Skin epidermis (tissue), 12 donors: ENCODE results near the gene XYLT1.

Source experiments
- H3K27ac ChIP-seq, 21 experiments: fragments of 200-600 bp; sonication (generic) in 11 of 21; one replicate each; pipeline ENCODE4 v1.5.0; 2020; ENCODE audit warnings: mild to moderate bottlenecking in 3 of 21, inconsistent platforms in 2 of 21, moderate library complexity in 2 of 21
- H3K4me3 ChIP-seq, 7 experiments: fragments of 200-600 bp; sonication (generic) in 2 of 7; one replicate each; pipeline ENCODE4 v1.5.0; 2020; ENCODE audit warnings: inconsistent platforms in 2 of 7, mild to moderate bottlenecking in 2 of 7, moderate library complexity in 1 of 7

Gene XYLT1

DNA sequence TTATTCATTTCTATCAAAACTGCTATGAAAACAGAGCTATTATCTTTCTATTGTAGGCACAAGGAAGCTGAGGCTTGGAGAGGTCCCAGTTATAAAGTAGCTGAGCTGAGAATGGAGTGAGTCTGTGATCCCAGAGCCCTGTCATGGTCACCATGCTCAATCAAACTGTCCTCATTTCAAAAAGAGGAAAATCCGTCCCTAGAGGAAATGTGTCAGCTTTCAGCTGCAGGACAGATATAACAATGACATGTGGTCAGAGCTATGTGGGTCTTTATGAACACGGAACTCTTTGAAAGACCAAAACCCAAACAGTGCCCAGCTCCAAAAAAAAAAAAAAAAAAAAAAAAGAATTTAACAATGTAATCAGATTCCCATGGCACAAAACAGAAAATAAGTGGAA is 266.1 kb downstream of the XYLT1 start:
- H3K27ac ChIP-seq = no peak overlapping the region
- H3K4me3 ChIP-seq = no peak overlapping the region

DNA sequence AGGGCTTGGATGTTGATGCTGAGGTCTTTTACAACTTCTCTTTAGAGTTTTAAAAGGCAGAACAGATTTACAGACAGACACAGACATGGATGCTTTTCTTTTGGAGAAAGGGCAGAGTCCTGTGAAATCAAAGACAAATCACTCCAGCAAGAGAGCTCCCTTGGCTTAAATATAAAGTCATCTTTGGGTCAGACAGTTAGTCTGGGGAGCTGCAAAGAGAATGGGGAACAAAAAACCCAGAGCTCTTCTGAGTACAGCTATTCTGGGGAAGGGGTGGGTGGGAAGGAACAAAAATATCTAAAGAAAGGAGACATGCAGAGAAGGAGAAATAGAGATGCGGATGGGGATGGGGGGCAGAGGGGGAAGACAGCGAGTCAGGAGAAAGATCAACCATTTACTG is 266.6 kb downstream of the XYLT1 start:
- Histone ChIP-seq H3K4me3 (no peak overlapping the region), H3K27ac (no peak overlapping the region)

DNA sequence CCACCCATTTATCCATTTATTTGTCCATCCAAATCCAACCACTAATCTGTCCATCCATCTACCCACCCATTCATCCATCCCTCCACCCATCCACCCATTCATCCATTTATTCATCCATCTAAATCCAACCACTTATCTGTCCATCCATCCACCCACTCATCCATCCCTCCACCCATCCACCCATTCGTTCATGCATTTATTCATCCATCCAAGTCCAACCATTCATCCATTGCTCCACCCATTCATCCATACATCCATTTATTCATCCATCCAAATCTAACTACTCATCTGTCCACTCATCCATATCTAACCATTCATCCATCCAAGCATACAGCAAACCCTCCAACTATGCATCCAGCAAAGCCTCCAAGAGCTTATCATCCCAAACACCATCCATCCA is 267.3 kb downstream of the XYLT1 start:
- no peak overlapping the region for H3K27ac ChIP-seq
- H3K4me3 ChIP-seq = no peak overlapping the region

DNA sequence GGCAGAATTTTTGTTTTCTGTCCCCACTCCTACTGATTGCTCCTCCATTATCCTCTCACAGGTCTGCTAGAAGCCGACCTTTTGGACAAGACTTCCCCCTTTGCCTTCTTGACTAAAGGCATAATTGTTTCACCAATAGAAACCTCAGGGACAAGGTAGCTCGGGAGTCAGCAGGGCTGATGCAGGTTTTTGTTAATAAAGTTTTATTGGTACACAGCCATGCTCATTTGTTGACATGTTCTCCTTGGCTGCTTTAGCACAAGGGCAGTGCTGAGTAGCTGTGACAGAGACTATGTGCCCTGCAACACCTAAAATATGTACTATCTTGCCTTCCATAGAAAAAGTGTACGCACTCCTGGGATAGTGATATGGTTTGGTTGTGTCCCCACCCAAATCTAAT is 271.6 kb downstream of the XYLT1 start:
- Histone ChIP-seq H3K27ac (no peak overlapping the region), H3K4me3 (no peak overlapping the region)

DNA sequence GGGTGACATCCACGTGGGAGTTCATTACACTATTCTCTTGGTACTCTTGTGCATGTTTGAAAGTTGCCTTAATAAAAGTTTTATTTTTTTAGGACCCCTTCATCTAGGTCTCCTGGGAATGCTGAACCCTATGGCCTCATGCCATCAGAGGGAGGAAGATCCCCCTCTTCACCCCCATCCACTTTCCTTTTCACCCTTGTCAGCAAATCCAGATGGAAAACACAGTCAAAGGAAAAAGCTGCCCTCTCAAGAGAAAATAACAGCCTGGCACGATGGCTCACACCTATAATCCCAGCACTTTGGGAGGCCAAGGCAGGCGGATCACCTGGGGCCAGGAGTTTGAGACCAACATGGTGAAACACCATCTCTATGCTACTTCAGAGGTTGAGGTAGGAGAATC is 274.2 kb downstream of the XYLT1 start:
- Histone ChIP-seq H3K27ac (no peak overlapping the region), H3K4me3 (no peak overlapping the region)

DNA sequence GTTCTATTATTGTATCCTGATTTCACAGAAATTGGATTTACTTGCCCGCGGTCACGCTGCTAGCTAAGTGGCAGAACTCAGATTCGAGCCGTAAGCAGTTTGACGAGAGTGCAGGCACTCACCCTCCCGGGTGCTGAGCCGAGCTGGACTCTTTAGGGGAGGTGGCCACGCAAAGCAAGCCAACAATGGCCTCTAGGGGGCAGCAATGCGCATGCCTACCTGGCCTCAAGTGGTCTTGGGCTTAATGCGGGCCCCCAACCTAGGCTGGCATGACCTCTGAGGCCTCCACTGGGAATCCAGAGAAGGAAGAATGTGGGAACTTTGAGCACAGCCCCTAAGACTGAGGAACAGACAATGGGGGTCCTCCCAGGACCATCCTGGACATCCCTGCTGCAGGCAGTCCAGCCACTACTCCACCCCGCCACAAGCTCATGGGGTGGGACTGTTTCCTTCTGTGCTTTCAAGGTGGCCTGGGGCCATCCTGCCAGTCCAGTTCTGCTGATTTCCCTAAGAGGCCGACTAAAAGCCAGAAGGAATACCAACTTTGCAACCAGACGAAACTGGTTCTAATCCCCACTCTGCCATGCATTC is 276.5 kb downstream of the XYLT1 start:
- H3K4me3 ChIP-seq = no peak overlapping the region
- H3K27ac ChIP-seq = no peak overlapping the region

DNA sequence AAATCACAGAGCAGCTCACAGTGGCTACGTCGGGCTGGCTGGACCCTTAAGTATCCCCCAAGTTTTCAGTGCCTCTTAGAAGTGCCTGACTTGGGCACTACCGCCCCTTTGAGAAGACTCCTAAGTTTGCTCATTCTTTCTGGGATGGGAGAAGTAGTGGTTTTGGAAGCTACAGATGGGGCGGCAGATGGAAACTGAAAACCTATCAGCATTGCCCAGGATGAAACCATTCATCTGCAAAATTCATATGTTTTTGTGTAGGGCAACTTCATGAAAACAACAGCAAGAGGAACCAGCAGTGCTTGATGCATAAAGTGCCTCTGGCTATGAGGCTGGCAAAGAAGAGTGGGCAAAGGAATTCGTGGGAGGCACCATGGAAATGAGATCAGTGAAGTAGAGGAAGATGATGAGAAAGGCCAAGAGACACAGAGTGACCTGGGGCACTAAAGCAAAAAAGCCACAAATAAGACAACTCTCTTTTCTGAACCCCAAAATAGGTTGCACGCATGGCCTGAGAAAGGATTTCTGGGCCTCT is 277.1 kb downstream of the XYLT1 start:
- Histone ChIP-seq H3K4me3 (no peak overlapping the region), H3K27ac (no peak overlapping the region)

DNA sequence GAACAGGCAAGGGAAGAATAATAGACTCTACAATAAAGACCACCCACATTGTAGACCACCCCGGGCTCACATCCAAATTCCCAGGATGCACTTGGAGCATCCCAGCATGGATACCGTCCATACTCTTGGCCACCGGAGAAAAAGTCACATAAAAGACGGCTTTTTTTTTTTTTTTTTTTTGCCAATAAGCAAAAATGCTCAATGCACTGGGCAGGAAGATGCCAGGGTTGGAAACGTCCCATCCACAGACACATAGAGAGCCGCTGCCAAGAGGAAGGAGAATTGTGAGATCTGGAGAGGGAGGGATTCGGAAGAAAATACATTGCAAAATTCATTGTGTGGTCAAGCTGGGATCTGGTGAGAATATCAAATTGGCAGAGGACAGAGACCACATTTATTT is 286.7 kb downstream of the XYLT1 start:
- H3K27ac ChIP-seq = no peak overlapping the region
- no peak overlapping the region for H3K4me3 ChIP-seq

DNA sequence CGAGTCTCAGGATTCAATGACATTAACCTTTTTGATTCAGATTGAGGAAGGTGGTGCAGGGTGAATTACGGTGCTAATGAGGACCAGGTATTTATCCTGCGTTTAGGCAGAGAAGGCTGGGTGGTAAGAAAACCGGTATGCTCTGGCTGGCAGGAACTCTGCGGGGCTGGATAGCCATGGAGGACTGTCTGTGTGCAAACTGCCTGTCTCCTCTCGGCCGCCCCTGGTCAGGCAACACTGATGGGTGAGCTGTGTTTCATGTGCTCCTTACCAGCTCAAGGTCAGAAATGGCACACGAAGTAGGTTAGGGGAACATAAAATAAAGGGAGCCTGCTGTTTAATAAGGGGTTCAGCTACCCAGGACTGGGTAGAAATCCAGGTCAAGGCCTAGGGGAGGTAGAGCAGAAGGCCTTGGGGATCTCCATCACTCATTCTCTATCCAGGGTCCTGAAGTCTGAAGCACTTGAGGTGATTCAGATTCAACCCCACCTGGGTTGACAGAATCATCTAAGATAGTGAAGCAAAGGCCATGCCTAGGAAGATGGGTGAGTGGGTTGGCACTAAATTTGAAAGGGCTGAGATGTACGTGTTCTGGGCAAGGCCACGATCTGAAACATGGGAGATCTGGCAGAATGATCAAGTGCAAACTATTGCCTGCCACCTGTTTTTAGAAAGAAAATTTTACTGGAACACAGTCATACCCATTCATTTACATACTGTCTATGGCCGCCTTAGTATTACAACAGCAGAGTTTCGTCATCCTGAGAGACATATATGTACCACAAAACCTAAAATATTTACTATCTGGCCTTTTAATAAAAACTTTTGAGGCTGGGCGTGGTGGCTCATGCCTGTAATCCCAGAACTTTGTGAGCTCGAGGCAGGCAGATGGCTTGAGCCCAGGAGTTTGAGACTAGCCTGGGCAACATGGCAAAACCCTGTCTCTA is 292.5 kb downstream of the XYLT1 start:
- Histone ChIP-seq H3K4me3 (no peak overlapping the region), H3K27ac (peak overlapping the region in 2 of 21 experiments; percentile 3 to 15)

DNA sequence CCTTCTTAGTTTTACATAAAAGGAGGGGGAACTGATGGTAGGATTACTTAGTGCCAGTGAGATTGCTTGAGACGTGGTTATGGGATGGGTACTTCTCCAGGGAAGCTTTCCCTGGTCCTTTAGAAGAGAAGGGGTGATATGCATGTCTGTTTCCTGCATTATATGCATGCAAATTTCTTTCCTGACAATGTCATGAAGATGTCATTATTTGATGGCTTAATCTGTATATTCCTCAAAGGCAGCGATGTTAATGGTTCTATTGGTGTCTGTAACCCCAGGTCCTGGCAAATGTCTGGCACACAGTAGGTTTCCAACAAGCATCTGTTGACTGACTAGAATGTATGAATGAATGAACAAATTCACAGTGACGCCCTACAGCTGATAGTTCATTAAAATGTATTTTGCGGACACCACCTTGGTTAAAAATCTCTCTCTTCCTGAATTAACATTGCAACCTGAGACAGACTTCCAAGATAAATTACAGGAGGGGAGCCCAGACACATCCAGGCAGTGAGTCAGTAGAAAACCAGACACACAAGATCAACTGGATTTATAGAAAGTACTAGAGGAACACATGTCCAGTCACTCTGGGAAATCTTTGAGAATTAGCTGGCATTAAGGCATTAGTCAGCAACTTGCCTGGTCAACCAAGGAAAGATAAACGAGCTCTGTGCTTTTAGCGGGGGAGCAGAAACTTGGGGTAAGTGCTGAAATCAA is 293.4 kb downstream of the XYLT1 start:
- Histone ChIP-seq H3K4me3 (no peak overlapping the region), H3K27ac (peak overlapping the region in 2 of 21 experiments; percentile 26 to 37)

DNA sequence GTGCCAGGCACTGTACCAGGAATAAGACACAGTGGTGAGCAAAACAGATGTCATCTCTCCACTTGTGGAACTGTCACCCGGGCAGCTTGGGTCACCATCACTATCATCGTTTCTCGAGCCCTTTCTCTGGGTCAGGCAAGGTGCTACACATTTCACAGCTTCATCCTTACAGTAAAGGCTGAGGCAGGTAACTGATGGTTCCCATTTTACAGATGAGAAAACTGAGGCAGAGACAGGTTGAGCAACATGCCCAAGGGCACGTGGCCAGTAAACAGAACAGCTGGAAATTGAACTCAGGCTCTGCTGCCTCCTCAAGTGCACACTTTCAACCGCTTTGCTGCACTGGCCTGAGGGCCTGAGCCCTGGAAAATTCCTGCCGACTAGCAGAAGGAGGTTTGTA is 294.6 kb downstream of the XYLT1 start:
- Histone ChIP-seq H3K27ac (no peak overlapping the region), H3K4me3 (no peak overlapping the region)

DNA sequence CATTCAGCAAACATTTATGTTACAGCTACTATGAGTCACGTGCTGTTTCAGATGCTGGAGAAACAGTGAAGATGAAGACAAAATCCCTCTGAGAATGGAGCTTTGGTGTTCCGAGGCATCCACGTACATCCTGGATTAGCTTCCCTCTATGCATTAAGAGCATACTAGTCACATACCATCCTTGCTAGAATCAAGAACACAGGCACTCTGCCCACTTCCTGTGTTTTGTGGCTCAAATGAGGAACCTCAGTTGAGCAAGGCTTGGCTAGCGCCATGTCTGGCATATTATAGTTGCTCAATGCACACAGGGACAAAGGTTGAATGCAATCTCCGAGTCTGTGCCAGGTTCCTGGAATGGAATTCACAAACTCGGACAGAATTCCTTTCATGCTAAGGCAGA is 297.5 kb downstream of the XYLT1 start:
- peak overlapping the region in 5 of 21 experiments; percentile 10 to 32 (median 18) for H3K27ac ChIP-seq

DNA sequence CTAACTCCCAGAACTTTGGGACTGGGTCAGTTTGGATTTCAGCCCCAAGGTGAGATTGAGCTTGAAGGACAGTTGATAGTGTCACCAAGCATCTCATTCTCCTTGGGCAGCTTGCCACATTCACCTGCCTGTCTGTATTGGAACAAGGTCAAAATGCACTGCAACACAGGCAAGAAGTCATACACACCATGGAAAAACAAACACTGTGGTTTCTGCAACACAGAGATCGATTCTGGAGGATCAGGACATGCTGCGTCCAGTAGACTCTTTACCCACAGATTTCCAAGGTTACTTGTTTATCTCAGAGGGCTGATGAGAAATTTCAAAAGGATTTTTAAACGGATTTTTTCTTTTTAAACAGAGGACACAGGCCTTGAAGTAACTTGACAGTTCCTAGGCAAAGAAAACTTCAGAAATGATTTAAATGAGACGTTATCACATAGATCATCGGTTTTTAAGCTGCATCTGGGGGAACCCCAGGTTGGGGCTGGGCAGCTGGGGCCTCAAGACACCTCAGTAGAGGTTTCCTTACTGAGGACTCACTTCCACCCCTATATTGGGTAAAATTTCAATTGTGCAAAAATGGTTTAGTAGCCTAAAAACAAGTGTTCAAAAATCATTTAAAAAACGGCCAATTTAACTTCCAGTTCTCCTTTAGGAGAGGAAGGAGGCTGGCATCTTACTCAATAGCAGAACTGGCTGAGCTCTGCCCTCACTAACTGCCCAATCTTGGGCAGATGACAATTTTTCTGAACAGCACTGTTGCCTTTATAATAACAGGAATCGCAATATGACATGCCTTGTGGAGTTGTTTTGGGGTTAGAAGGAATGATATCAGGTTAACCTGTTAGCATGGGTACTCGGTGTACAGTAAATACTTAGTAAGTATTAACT is 299.3 kb downstream of the XYLT1 start:
- H3K27ac ChIP-seq = peak overlapping the region in 8 of 21 experiments; percentile 3 to 61 (median 26)

More for the DNA sequence above, 297.5 kb downstream of the XYLT1 start:
- no peak overlapping the region for H3K4me3 ChIP-seq

DNA sequence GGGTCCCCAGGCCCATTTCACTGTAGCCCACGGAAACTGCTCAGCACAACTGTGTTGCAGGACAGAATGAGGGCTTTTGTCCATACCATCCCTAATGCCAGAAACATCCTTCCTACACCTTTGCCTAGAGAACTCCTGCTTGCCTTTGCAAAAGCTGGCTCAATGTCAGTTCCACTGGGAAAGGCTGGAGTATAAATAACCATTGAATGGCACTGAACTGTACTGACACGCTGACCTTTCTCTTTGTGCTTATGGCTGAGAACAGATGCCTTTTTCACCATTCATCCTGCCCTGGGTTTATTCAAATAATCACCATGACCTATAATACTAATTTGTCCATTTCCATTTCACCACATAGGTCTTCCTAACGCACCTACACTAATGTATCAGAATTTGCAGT is 300.3 kb downstream of the XYLT1 start:
- no peak overlapping the region for H3K4me3 ChIP-seq
- H3K27ac ChIP-seq = no peak overlapping the region

More for the DNA sequence above, 299.3 kb downstream of the XYLT1 start:
- no peak overlapping the region for H3K4me3 ChIP-seq

DNA sequence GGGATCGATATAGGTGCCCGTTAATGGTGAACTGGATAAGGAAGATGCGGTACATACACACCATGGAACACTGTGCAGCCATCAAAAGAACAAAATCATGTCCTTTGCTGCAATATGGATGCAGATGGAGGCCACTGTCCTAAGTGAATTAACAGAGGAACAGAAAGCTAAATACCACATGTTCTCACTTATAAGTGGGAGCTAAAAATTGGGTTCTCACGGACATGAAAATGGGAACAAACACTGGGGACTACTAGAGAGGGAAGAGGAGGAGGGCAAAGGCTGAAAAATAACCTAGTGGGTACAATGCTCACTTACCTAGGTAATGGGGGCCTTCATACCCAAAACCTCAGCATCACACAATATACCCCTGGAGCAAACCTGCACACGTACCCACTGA is 302.6 kb downstream of the XYLT1 start:
- no peak overlapping the region for H3K27ac ChIP-seq
- no peak overlapping the region for H3K4me3 ChIP-seq

DNA sequence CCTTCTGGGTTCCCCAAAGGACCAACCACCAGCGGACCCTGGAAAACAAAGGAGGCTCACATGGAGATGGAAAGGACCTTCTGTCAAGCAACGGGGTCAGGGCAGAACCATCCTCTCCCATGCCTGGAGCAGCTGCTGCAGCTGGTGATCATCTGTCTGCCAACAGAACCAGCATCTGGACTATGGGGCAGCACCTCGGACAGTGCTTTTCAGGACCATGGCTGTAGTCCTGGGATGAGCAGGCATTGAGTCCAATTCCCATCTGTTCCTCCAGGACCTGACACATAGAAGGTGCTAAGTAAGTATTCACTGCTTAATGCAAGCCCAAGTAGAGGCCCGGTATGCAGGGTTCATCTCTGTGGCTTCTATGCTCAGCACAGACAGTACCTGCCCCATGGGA is 304.7 kb downstream of the XYLT1 start:
- no peak overlapping the region for H3K4me3 ChIP-seq
- no peak overlapping the region for H3K27ac ChIP-seq

DNA sequence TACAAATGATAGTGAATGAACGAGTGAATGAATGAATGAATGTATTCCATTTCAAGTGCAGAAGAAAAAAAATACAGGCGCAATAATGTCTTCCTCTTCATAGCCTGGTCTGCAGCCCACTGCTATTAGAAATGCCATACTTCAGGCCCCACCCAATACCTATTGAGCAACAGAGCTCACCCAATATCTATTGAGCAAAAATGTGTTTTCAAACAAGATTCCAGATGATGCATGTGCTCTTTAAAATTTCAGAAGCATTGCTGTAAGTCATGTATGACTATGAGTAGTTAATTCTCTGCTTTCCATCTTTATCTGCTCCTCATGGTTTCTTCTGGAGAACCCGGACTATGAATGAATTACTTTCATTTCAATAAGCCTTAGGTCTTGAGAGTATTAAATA is 308.2 kb downstream of the XYLT1 start:
- Histone ChIP-seq H3K4me3 (no peak overlapping the region), H3K27ac (no peak overlapping the region)

DNA sequence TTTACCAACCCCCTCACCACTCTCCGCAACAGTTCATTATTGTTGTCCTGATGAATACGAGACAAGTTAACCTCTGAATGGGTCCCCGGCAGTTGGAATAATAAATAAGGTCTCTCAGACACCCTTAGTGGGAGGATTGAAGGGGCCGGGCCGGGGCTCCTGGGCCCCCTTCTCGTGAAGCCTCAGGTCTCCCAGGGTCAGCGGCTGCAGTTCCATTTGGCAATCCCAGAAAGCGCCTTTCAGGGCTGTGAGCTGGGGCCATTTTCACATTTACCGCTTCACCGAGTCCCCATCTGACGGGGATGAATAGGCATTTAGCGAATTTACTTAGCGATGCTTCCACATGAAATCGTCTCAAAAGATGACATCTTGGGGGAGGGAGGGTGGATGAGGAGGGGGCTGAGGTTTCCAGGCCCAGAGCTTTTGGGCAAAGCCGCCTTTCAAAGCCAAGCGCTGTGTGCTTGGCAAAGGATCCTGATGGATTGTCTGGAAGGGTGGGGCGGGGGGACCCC is 309.8 kb downstream of the XYLT1 start:
- Histone ChIP-seq H3K4me3 (no peak overlapping the region), H3K27ac (no peak overlapping the region)

DNA sequence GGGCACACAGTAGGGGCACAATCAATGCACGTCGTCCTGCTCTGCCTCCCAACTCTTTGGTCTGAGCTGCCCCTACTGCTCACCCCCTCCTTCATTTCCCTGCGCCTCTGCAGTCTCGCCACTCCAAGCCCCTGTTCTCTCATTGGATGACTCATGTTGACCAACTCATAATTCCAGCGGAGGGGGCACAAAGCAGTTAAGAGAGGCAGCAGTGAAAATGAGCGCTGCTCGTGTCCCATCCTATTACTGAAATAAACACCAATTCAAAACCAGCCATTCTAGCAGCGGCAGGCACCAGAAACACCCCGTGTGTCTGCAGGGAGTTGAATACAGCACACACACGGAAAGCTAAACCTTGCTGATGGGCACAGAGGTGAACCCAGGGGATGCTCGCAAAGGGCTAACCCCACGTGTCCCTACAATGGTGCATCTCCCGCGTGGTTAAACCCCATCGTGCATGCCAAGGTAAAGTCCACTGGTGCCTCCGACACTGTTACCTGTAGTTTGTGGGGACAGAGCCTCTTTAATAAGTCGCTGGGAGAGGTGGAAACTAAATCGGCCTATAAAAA is 310.4 kb downstream of the XYLT1 start:
- no peak overlapping the region for H3K27ac ChIP-seq

More for the DNA sequence above, 310.4 kb downstream of the XYLT1 start:
- no peak overlapping the region for H3K4me3 ChIP-seq
